Ovary (tissue), 9 donors: Measurements from ENCODE around the gene PAFAH1B2. TPM values are rescaled to one million over a fixed set of nuclear protein-coding genes. Genes with fewer than 3 reads are reported as not detected.

Experiments
- DNase-seq, 5 donors: peaks; one replicate each; pipeline ENCODE4 v3.0.0-alpha.2; 2019 to 2020
- H3K27ac ChIP-seq, 2 donors: fragments of 200-600 bp; one replicate each; pipeline versions ENCODE4 v1.5.1 to v1.8.0; 2019 to 2022
- H3K27me3 ChIP-seq: fragments of 200-600 bp; one replicate; pipeline ENCODE4 v1.8.0; 2022
- H3K36me3 ChIP-seq: fragments of 200-600 bp; sonication (generic); one replicate; pipeline ENCODE4 v1.5.1; 2019
- H3K4me1 ChIP-seq: one replicate; pipeline ENCODE4 v1.8.1; 2013; ENCODE audit warnings: mild to moderate bottlenecking, moderate library complexity; ENCODE audit not compliant: insufficient read depth
- H3K4me3 ChIP-seq: fragments of 200-600 bp; sonication (generic); one replicate; pipeline ENCODE4 v1.5.1; 2017
- H3K9me3 ChIP-seq, 2 donors: fragments of 200-600 bp in 1 of 2; sonication (generic) in 1 of 2; one replicate each; pipeline versions ENCODE4 v1.5.1 to v1.8.1; 2013 to 2019; ENCODE audit warnings: mild to moderate bottlenecking in 1 of 2, moderate library complexity in 1 of 2
- CTCF ChIP-seq, 3 donors: fragments of 450-650 bp in 2 of 3; fragments of 200-600 bp in 1 of 3; IDR thresholded peaks; one replicate each; pipeline versions ENCODE4 v1.5.1 to v1.8.0; 2016 to 2022; ENCODE audit warnings: antibody characterized with exemption in 3 of 3, mild to moderate bottlenecking in 1 of 3
- EP300 ChIP-seq: sonication (generic); formaldehyde crosslinking; IDR thresholded peaks from one replicate; pipeline ENCODE4 v1.6.1; 2017; ENCODE audit warnings: antibody characterized with exemption
- POLR2A ChIP-seq: fragments of 450-650 bp; IDR thresholded peaks from one replicate; pipeline ENCODE4 v1.6.1; 2017; ENCODE audit warnings: antibody characterized with exemption, mild to moderate bottlenecking, moderate library complexity
- WGBS, 3 donors: extraction: QIAGEN DNeasy Blood & Tissue Kit in 1 of 3; methylation state at CpG; one replicate each; pipeline versions ENCODE4 v1.1.5 to v1.1.7; 2013 to 2017; 5-methylcytosine and 5-hydroxymethylcytosine counted together
- intact Hi-C, 4 donors: fragments of 100-400 bp; cut with DNase I; formaldehyde crosslinking; loops; one replicate each; pipeline versions ENCODE4 v1.11.0 to v1.15.1; 2022 to 2023
- polyA plus RNA-seq, 2 donors: library from polyadenylated mRNA; stranded (reverse); fragments of 200-250 nt in 1 of 2; fragments of 350-450 nt in 1 of 2; fragmentation: Illumina TruSeq in 1 of 2; extraction: RNeasy Lipid Tissue Mini Kit (QIAGEN cat#74804) in 1 of 2; gene quantifications; one replicate each; pipeline ENCODE4 v1.2.3, GENCODE V29; 2013 to 2014
- total RNA-seq, 7 donors: library from RNA; depleted of rRNA in 2 of 7; stranded (reverse); fragments of >200 nt in 2 of 7; fragmentation: NEBNext Ultra II Directional in 3 of 7; extraction: Animal tissue kit (Norgen Biotek cat#: 25700) in 3 of 7; gene quantifications; one replicate each; pipeline versions ENCODE4 v1.1.0 to v1.2.4, GENCODE V29; 2016 to 2023
- donor health status: DM: no; HTN: no; CAD: no; lungs with moderate emphysema.
- donor health status: DM: no; HTN: no; CAD: no.
- donor health status: Bipolar disorder and iron deficiency.
- donor health status: DM: yes; HTN: yes; CAD: no.
- donor health status: DM: no; HTN: no; CAD: no.
- donor health status: DM: yes; HTN: yes; CAD: no.

Gene PAFAH1B2
- total and polyA plus RNA-seq, 9 donors, result 23.0 to 95.6 (median 75.5) TPM

- Histone ChIP-seq H3K4me1 (peaks cover 14% of the 10 kb centered on the region), H3K27ac (no peak overlapping the region), H3K4me3 (no peak overlapping the region), H3K9me3 (no peaks in the 10 kb centered on the region), H3K27me3 (no peaks in the 10 kb centered on the region), H3K36me3 (no peaks in the 10 kb centered on the region)
- DNase-seq, result peak in 1 of 5 donors; percentile 16
- intact Hi-C loops, result no loop called here
- TF ChIP-seq CTCF (IDR thresholded peaks at IDR 0.05), result no peak
- TF ChIP-seq EP300, result no peak
- TF ChIP-seq POLR2A, result no peak
- WGBS, 3 donors, result 74 to 90% (median 77%) methylated on average over 4 of the region's 4 CpGs
Observed at GRCh38 chr11:117195258-117195657, 51.2 kb downstream of the PAFAH1B2 start.

- Histone ChIP-seq H3K4me3 (no peak overlapping the region), H3K27ac (no peak overlapping the region), H3K4me1 (peaks cover 14% of the 10 kb centered on the region), H3K9me3 (no peaks in the 10 kb centered on the region), H3K27me3 (no peaks in the 10 kb centered on the region), H3K36me3 (no peaks in the 10 kb centered on the region)
- DNase-seq, result no peak
- intact Hi-C loops, result no loop called here
- 90 to 92% (median 92%) methylated on average over 19 of the region's 19 CpGs for WGBS, 3 donors
- TF ChIP-seq CTCF (IDR thresholded peaks at IDR 0.05), result no peak
- no peak for TF ChIP-seq EP300
- no peak for TF ChIP-seq POLR2A
Observed at GRCh38 chr11:117195761-117196160, 51.7 kb downstream of the PAFAH1B2 start.

DNA sequence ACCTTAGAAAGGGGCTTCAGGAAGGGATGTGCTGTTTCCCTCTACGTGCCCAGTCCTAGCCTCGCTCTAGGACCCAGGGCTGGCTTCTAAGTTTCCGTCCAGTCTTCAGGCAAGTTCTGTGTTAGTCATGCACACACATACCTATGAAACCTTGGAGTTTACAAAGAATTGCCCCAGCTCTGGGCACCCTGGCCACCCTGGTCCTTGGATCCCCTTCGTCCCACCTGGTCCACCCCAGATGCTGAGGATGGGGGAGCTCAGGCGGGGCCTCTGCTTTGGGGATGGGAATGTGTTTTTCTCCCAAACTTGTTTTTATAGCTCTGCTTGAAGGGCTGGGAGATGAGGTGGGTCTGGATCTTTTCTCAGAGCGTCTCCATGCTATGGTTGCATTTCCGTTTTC is 52.9 kb downstream of the PAFAH1B2 start:
- Histone ChIP-seq H3K4me1 (peaks cover 20% of the 10 kb centered on the region), H3K9me3 (no peaks in the 10 kb centered on the region), H3K36me3 (no peaks in the 10 kb centered on the region), H3K27me3 (no peaks in the 10 kb centered on the region), H3K27ac (no peak overlapping the region), H3K4me3 (no peak overlapping the region)
- TF ChIP-seq POLR2A (no peak), CTCF (IDR thresholded peaks at IDR 0.05) (no peak), EP300 (no peak)
- intact Hi-C loops, result no loop called here
- DNase-seq, result peak in 1 of 5 donors; percentile 21
- 86 to 93% (median 90%) methylated on average over 7 of the region's 7 CpGs for WGBS, 3 donors

DNA sequence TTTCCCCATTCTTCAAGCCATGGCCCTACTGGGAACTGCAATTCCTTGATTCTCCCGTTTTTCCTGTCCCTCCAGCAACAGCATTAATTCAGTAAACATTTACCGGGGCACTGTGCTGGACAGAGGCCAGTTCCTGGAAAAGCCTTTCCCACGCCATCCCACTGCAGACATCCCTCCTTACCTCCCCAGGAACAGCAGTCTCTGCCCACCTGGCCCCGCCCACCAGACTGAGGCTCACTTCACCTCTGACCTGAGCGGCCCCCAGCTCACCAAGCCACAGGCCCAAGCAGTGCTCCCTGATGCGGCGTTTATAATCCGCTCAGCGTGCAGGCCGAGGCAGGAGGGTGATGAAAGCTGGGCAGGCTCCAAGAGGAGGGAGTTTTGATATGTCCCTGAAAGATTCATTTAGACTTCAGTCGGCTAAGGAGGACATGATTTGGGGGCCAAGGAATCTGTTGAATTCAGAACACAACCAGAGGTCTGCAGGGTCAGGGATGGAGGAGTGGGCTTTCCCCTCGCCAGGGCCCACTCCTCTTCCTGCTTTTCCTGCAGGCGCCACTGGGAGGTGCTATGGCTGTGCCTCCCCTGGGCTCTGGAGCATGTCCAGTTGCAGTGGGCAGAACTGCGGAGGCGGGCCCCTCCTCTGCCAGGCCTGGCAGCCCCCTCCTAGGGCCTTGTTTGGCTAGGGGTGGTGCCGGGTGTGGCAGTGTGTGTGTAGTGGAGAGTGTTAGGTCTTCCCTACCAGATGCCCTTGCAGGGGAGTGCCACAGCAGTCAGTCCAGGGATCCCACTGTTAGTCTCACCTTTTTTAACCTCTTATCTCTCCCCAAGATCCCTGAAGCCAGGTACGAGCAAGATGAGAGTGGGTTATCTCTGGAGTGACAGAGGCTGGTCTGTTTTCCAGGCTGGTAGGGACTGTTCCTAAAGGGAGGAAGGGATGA is 53.7 kb downstream of the PAFAH1B2 start:
- no peak for TF ChIP-seq EP300
- TF ChIP-seq CTCF (IDR thresholded peaks at IDR 0.05), result peak in 2 of 3 donors; percentile 36 to 59
- intact Hi-C loops, result loop anchor here in 1 of 4 donors (2.0 kb wide), 1 partner anchor 19 kb away; no protein-coding TSS in a partner anchor
- WGBS, 3 donors, result 30 to 41% (median 38%) methylated on average over 17 of the region's 17 CpGs
- peak in 4 of 5 donors; percentile 59 to 77 (median 68) for DNase-seq
- Histone ChIP-seq H3K4me3 (peak overlapping the region; percentile 45), H3K27ac (peak overlapping the region; percentile 66 to 86), H3K36me3 (no peaks in the 10 kb centered on the region), H3K27me3 (no peaks in the 10 kb centered on the region), H3K9me3 (no peaks in the 10 kb centered on the region), H3K4me1 (peaks cover 25% of the 10 kb centered on the region)
